22Rv1 (cell line): ENCODE measurements around the gene S100A12.
"Not testable (repeated sequence)": the region's sequence is repeated elsewhere in the genome, so short reads cannot be mapped to it uniquely, and the experiment has no call there.

Experiments
- H3K27ac ChIP-seq: fragments of 450-650 bp; 2 replicates; pipeline ENCODE4 v1.5.1; 2017
- ZFX ChIP-seq: fragments of 450-650 bp; IDR thresholded peaks from 2 replicates; pipeline ENCODE4 v1.6.1; 2017; ENCODE audit warnings: antibody characterized with exemption, borderline replicate concordance
- TF ChIP-seq, protein P1 (sequence below): fragments of 450-650 bp; IDR thresholded peaks from 2 replicates; pipeline ENCODE4 v1.5.1; 2017; ENCODE audit warnings: mild to moderate bottlenecking

S100A12 gene

DNA sequence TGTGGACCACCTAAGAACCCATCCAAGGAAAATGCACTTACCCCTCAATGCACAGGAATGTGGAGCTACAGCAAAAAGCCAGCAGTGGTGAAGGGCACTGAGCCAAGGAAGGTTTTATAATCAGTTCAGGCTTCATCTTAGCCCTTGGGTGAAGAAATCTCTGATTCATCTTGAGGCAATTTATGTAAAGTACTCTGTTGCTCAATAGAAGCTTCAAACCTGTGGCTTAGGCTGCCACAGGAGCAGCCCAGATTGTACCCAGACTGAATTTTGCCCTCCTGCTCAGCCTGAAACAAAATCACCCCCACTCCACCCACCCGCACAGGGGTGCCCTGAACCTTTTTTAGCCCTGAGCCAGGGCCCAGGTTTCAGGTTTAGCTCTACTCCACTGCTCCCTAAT, at the start of gene S100A12:
Gene S100A12 (minus strand): TSS at position 111 of the 400 bp plus-strand sequence. CDS start 1,029 bp downstream, outside the sequence.
- H3K27ac ChIP-seq: no peak within 1 kb of the TSS
- TF ChIP-seq, protein P1, sequence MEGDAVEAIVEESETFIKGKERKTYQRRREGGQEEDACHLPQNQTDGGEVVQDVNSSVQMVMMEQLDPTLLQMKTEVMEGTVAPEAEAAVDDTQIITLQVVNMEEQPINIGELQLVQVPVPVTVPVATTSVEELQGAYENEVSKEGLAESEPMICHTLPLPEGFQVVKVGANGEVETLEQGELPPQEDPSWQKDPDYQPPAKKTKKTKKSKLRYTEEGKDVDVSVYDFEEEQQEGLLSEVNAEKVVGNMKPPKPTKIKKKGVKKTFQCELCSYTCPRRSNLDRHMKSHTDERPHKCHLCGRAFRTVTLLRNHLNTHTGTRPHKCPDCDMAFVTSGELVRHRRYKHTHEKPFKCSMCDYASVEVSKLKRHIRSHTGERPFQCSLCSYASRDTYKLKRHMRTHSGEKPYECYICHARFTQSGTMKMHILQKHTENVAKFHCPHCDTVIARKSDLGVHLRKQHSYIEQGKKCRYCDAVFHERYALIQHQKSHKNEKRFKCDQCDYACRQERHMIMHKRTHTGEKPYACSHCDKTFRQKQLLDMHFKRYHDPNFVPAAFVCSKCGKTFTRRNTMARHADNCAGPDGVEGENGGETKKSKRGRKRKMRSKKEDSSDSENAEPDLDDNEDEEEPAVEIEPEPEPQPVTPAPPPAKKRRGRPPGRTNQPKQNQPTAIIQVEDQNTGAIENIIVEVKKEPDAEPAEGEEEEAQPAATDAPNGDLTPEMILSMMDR: no peak
- no peak for TF ChIP-seq ZFX

DNA sequence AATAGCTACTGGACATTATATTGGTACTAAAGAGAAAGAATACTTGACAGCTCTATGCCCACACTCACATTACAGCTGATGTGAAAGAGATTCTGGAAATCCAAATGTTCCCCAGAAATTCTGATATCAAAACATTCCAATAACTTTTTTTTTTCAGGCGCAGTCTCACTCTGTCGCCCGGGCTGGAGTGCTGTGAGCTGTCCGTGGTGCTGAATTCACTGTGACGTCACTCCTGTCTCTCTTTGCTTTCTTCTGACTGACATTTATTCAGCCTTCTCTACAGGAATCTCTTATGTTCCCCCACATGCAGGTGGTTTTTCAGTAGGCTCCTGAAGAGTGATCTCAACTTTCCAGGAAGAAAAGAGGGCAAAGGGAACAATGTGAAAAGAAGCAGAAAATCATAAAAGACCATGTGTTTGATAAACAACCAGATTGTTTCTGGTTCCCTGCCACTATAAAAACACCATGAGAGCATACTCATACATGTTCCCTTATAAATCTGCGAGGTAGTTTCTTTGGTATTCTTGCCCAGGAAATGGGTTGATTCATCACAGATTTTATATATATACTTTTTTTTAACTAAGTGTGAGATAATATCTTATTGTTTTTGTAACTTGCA, 47.1 kb upstream of the S100A12 start:
- TF ChIP-seq, protein P1: no peak
- H3K27ac ChIP-seq: no peak overlapping the region

- no peak overlapping the region for H3K27ac ChIP-seq
- no peak for TF ChIP-seq ZFX
- TF ChIP-seq, protein P1: no peak
Observed at GRCh38 chr1:153420306-153420705, 44.9 kb upstream of the S100A12 start.

GRCh38 chr1:153419436-153419793, 44.0 kb upstream of the S100A12 start:
- not testable (repeated sequence) for H3K27ac ChIP-seq

- H3K27ac ChIP-seq: not testable (repeated sequence)
Observed at GRCh38 chr1:153418758-153419435, 43.5 kb upstream of the S100A12 start.

DNA sequence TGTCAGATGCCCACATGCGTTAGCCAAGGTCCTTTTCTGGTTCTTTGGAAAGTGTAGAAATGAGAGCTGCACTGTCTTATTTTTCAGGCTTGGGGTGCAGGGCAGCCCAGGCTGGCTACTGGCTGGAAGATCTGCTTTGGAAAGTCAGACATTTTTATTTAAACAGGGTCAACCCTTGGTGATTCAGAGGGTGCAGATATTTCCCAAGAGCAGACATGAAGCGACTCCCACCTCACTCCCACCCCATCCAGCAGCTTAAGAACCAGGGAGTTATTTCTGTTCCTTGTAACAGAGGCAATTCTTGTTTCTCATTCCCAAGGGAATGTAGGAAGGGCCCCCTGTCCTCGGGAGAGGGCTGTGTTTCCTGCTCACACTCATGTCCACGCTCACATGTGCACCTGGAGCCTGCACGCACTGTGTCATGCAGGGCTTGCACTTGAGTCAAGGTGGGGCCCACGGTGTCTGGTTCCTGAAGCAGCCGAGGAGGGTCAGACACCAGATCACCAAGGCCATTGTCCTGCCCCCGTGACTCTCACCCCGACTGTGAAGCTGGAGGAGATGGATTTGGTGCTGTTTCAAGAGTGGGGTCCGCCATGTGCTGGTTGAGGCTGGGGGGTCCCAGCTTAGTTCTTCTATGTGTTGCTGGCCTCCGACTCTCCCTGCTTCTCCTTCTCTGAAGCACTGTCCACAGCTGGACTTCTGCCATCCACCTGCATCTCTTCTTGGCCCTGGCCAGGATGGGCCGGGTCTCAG, 41.9 kb upstream of the S100A12 start:
- TF ChIP-seq, protein P1: no peak
- no peak for TF ChIP-seq ZFX
- no peak overlapping the region for H3K27ac ChIP-seq

DNA sequence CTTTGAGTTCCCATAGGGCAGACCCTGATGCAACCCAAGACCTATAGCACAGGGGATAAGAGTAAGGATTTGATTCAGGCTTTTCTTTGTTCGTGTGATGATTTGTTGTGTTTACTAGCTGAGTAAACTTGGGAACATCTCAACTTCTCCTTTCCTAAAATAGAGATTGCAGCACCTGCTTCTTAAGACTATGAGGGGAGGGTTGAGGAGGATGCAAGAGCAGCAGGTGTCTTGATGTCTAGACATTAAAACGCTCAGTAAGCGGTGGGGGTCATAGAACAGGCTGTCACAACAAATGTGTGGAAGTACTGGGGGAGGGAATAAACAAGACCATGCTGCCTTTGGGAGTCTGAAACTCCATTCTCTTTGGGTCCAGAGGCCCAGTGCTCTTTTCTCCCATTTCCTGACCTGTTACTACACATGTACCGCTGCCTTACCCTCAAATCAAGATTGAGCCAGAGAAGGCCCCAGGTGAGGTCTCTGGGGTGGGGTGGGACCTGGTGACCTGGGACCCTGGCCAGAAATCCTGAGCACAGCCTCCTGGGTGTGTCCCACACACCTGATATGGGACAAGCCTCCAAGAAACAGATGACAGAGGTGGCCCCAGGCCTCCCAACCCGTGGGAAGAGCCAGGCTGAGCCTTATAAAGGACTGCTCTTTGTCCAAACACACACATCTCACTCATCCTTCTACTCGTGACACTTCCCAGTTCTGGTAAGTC, 40.6 kb upstream of the S100A12 start, which contains the start of gene S100A7A:
Gene S100A7A (plus strand): TSS at position 671 of the 721 bp plus-strand sequence. CDS start 1,563 bp downstream, outside the sequence.
- H3K27ac ChIP-seq: no peak within 1 kb of the TSS
- TF ChIP-seq, protein P1: no peak
- TF ChIP-seq ZFX: no peak

DNA sequence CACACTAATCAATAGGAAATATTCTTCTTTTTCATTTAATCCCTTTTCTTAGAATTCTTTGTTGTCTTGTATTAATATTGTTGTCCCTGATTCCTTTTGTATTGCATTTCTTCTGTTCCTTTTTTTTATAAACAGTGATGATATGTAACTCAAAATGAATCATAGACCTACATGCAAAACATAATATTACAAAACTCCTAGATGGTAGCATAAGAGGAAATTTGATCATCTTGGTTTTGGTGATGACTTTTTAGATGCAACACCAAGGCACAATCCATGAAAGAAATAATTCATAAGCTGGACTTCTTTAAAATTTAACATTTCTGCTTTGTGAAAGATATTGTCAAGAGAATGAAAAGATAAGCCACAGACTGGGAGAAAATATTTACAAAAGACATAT, 38.5 kb upstream of the S100A12 start:
- not testable (repeated sequence) for H3K27ac ChIP-seq

DNA sequence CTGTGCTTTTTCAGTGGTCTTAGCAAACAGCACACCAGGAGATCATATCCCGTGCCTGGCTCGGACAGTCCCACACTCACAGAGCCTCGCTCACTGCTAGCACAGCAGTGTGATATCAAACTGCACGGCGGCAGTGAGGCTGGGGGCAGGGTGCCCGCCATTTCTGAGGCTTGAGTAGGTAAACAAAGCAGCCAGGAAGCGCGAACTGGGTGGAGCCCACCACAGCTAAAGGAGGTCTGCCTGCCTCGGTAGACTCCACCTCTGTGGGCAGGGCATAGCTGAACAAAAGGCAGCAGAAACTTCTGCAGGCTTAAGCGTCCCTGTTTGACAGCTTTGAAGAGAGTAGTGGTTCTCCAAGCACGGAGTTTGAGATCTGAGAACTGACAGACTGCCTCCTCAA, 31.9 kb upstream of the S100A12 start:
- not testable (repeated sequence) for H3K27ac ChIP-seq

DNA sequence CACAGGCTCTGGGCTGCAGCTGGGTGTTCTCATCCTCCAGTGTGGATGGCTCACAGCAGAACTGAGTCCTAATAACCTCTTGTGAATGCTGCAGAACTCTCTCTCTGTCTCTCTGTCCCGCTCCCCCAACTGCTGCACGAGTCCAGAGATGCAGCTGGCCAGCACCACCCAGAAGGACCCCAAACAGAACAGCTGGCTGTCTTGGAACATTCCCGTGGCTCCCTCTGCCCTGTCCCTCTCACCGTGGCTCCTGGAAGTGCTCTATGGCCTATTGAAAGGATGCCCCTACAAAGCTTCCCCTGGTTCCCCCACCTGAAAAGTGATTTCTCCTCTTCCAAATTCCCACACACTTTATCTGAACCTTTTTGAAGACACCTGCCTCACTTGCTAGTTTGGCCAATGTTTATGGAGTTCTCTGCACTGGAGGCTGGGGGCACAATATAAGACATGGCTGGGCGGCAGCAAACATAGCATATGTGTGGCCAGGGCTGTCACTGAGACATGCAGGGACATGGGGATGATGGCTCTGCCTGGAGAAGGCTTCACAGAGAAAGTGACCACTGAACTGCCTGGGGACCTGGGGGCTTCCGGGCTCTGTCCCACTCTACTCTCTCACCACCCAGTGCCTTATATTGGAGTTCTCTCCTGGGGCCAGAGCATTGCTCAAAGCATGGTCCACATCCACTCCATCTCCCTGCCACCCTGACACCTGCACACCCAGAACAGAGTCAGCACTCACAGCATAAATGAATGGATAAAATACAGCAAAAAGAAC, 30.6 kb upstream of the S100A12 start:
- not testable (repeated sequence) for H3K27ac ChIP-seq
